Upper lobe of left lung (tissue), 4 donors: ENCODE data around the gene AGBL4.

ENCODE experiments used
- CTCF ChIP-seq, 6 experiments: fragments of 450-650 bp in 4 of 6; fragments of 200-600 bp in 2 of 6; sonication (generic) in 2 of 6; IDR thresholded peaks; one replicate each; pipeline ENCODE4 v1.5.1; 2016 to 2019; ENCODE audit warnings: antibody characterized with exemption in 6 of 6
- POLR2A ChIP-seq, 4 donors: fragments of 450-650 bp; IDR thresholded peaks; one replicate each; pipeline ENCODE4 v1.5.1; 2016 to 2017; ENCODE audit warnings: antibody characterized with exemption in 4 of 4, mild to moderate bottlenecking in 2 of 4

- no peak for TF ChIP-seq CTCF (IDR thresholded peaks at IDR 0.05)
- TF ChIP-seq POLR2A (IDR thresholded peaks at IDR 0.05): no peak
Measured at GRCh38 chr1:48659801-48660200, 1364.0 kb downstream of the AGBL4 start.
